GM21526 (cell line): ENCODE data around the gene TNFSF13.

Experiments
- ATAC-seq: cut with Tn5 transposase; IDR thresholded peaks from one replicate; pipeline ENCODE4 v1.9.1; 2021; ENCODE audit warnings: moderate library complexity; ENCODE audit not compliant: unreplicated experiment, low FRiP score

Gene TNFSF13

DNA sequence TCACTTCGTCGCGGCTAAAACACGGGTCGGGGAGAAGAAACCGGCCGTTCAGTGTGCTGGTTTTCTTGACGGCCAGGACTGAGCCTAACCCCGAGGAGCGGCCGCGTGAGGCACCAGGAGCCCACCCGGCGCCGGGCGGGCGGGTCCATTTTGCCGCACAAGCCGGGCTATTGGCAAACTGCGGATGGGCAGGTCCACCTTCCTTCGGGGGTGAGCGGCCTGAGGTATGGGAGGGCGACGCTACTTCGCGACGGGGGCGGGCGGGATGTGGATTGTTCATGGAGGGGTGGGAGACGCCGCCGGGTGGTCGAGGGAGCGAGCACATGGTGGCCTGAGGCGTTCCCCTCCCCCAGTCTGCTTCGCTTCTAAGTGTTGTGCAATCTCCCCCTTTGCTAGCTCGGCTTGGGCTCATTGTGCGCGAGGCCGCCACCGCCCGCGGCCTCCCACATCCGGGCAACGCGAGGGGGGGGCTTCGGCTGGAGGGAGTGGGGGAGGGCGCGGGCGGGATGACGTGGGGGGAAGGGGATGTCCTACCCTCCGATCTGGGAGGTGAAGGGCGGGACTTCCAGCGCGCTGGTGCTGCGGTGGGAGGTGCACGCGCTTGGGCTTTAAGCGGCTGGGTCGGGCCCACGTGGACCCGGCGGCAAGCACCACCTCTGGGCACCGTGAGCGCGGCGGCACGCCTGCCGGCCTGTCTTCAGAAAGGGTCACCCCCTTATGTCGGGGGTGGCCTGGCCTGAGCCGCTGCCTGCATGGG lies 15.0 kb downstream of the TNFSF13 start:
- no peak for ATAC-seq

DNA sequence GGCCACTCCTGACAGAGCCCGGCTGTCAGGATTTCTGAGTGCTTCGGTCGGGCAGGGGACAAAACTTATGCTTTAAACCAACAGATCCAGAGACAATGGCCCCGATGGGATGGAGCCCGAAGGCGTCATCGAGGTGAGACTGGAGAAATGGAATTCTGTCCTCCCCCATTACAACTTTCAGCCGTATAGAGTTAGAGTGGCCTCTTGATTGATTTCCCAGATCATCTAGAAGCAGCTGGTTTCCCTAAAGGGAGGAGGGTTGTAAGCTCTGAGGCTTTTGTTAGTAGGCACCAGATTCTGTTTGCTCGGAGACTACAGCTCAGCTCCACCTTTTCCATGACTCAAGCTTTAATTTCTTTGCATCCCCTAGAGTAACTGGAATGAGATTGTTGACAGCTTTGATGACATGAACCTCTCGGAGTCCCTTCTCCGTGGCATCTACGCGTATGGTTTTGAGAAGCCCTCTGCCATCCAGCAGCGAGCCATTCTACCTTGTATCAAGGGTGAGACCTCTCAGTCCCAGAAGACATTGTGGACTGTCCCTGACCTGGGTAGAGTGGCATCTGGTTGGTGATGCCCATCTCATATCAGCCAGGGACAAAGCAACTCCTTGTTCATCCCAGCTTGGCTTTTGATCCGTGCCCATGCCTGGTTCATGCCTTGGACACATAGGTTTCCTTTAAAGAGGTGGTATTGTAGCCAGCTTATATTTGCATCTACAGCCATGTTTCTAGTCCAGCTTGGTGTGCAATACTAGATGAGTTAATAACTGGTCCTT lies 15.8 kb downstream of the TNFSF13 start:
- no peak for ATAC-seq

DNA sequence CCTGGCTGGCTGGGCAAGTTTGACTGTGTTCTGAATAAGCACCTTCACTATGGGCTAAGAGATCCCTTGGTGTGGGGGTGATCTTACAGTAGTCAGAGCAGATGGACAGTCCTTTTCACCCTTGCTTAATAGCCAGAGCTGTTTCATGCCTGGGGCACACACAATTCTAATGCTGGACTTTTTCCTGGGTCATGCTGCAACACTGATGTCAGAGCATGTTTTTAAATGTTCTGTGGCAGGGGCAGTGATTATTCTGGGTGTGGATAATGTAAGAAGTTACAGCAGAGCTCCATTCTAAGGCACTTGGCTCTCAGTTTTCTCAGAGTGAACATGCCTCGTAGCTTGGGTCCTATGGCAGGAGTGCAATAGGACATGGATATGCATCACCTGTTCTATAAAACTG lies 16.9 kb downstream of the TNFSF13 start:
- no peak for ATAC-seq

DNA sequence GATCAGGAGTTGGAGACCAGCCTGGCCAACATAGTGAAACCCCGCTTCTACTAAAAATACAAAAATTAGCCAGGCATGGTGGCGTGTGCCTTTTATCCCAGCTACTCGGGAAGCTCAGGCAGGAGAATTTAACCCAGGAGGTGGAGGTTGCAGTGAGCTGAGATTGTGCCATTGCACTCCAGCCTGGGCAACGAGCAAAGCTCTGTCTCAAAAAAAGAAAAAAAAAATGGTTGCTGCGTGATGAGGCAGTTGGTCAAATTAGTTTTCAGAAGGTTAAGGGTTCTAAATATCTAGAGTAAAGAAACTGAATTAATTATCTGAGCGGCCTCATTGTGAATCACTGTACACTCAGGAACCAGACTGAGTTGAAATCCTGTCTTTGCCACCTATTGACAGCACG lies 17.4 kb downstream of the TNFSF13 start:
- no peak for ATAC-seq

DNA sequence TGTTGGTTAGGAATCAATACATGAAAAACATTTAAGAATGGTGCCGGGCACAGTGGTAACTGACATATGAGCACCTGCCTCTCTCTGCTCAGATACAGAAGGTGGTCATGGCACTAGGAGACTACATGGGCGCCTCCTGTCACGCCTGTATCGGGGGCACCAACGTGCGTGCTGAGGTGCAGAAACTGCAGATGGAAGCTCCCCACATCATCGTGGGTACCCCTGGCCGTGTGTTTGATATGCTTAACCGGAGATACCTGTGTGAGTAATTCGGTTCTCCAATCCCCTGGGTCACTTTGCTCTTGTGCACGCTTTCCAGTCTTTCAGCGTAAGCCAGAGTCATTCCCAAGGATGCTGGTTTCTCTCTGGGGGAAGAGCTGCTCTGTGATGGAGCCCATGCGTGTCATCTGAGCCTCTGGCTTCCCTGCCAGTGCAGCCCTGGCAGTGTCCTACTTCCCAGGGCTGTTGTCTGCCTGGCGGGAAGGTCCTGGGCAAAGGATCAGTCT lies 17.9 kb downstream of the TNFSF13 start:
- no peak for ATAC-seq

DNA sequence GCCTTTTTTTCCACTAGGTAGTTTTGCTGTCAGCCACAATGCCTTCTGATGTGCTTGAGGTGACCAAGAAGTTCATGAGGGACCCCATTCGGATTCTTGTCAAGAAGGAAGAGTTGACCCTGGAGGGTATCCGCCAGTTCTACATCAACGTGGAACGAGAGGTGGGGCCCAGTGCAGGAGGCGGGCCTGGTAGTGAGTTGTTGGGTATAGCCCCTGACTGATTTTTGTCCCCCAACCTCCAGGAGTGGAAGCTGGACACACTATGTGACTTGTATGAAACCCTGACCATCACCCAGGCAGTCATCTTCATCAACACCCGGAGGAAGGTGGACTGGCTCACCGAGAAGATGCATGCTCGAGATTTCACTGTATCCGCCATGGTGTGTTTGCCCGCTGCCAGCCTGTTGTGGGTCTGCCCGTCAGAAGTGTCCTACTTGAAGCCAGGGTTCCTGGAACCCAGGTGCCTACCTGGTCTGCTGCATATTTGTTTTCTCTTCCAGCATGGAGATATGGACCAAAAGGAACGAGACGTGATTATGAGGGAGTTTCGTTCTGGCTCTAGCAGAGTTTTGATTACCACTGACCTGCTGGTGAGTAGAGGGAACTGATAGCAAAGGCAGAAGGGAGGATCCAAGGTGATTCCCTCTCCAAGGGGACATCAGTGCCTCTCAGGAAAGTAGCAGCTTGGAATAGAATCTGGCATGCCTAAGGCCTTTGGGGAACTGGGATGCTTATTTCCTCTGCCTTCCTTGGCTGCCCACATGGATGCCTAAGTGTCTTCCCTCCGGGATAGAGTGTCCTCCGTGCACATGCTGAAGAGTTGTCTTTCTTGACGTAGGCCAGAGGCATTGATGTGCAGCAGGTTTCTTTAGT lies 19.0 kb downstream of the TNFSF13 start:
- ATAC-seq: no peak

DNA sequence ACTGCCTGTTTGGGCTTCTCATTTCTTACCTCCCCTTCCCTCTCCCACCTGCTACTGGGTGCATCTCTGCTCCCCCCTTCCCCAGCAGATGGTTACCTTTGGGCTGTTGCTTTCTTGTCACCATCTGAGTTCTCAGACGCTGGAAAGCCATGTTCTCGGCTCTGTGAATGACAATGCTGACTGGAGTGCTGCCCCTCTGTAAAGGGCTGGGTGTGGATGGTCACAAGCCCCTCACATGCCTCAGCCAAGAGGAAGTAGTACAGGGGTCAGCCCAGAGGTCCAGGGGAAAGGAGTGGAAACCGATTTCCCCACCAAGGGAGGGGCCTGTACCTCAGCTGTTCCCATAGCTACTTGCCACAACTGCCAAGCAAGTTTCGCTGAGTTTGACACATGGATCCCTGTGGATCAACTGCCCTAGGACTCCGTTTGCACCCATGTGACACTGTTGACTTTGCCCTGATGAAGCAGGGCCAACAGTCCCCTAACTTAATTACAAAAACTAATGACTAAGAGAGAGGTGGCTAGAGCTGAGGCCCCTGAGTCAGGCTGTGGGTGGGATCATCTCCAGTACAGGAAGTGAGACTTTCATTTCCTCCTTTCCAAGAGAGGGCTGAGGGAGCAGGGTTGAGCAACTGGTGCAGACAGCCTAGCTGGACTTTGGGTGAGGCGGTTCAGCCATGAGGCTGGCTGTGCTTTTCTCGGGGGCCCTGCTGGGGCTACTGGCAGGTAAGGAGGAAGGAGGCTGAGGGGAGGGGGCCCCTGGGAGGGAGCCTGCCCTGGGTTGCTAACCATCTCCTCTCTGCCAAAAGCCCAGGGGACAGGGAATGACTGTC lies 20.7 kb downstream of the TNFSF13 start, which contains the start of gene CD68:
Gene CD68 (plus strand): TSS at position 638 of the 833 bp plus-strand sequence. CDS start 40 bp downstream, at position 678.
- no peak for ATAC-seq

DNA sequence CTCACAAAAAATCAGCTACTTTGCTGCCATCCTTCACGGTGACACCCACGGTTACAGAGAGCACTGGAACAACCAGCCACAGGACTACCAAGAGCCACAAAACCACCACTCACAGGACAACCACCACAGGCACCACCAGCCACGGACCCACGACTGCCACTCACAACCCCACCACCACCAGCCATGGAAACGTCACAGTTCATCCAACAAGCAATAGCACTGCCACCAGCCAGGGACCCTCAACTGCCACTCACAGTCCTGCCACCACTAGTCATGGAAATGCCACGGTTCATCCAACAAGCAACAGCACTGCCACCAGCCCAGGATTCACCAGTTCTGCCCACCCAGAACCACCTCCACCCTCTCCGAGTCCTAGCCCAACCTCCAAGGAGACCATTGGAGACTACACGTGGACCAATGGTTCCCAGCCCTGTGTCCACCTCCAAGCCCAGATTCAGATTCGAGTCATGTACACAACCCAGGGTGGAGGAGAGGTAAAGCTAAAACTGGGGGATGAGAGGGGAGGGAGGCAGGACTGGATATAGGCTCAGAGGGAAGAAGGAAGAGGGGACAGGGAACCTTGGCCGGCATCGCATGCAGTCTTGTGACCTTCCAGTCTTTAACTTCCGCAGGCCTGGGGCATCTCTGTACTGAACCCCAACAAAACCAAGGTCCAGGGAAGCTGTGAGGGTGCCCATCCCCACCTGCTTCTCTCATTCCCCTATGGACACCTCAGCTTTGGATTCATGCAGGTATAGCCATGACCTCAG lies 21.5 kb downstream of the TNFSF13 start:
- no peak for ATAC-seq

DNA sequence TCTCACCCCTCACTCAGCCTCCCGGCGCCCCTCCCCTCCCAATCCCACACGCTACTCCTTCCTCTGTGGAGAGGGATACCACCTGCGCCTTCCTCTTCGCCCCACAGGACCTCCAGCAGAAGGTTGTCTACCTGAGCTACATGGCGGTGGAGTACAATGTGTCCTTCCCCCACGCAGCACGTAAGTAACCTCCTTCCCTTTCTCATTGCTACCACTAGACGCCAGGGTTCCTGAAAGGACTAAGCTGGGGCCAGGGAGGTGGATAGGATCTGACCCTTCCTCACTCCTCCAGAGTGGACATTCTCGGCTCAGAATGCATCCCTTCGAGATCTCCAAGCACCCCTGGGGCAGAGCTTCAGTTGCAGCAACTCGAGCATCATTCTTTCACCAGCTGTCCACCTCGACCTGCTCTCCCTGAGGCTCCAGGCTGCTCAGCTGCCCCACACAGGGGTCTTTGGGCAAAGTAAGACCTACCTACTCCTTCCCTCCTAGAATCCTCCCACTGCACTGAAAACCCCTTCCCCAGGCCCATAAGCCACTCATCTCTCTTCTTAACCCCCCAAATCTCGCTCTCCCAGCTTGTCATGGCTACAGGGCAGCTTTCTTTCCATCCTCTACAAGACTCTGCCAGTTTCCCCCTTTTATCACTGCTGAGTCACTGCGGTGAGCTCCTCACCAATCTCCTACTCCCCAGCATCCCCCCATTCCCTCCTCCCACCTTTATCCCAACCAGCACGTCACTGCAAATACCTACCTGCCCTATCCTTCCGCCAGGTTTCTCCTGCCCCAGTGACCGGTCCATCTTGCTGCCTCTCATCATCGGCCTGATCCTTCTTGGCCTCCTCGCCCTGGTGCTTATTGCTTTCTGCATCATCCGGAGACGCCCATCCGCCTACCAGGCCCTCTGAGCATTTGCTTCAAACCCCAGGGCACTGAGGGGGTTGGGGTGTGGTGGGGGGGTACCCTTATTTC lies 22.3 kb downstream of the TNFSF13 start:
- ATAC-seq: no peak

DNA sequence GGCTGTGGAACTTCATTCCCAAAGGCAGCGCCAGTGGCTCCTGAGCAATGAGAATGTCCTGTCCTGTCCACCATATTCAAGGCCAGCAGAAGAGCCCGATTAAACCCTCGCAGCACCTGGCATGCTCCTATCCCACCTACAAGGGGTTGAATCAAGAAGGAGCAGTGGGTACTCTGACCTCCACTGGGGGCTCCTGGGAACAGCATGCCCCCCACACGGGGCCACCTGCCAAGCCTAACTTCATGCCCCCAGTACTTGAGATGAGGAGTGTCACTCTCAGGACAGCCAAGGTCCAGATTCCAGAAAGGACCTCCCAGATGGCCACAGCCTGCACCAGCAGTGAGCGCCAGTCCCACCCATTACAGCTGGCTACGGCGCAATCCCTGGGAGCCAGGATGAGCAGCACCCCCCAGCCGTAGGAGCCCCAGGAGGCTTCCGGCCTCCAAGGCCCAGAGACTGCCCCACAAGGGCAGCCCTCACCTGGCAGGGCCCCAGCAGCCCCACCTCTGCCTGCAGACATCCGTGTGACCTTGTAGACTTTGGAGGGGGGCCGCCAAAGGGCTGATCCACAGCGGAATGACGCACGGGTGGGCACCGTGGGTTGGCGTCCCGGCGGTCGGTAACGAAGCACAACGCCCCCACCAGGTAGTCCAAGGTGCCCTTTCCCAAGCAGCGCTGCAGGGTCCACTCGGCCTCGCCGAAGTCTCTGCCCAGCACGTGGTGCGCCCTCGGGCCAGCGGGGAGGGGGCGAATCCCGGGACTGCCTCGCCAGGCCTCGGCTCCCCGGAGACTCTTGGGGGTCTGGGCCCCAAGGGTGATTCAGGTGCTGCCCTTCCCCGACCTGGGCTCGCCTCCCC lies 24.1 kb downstream of the TNFSF13 start:
- ATAC-seq: no peak

DNA sequence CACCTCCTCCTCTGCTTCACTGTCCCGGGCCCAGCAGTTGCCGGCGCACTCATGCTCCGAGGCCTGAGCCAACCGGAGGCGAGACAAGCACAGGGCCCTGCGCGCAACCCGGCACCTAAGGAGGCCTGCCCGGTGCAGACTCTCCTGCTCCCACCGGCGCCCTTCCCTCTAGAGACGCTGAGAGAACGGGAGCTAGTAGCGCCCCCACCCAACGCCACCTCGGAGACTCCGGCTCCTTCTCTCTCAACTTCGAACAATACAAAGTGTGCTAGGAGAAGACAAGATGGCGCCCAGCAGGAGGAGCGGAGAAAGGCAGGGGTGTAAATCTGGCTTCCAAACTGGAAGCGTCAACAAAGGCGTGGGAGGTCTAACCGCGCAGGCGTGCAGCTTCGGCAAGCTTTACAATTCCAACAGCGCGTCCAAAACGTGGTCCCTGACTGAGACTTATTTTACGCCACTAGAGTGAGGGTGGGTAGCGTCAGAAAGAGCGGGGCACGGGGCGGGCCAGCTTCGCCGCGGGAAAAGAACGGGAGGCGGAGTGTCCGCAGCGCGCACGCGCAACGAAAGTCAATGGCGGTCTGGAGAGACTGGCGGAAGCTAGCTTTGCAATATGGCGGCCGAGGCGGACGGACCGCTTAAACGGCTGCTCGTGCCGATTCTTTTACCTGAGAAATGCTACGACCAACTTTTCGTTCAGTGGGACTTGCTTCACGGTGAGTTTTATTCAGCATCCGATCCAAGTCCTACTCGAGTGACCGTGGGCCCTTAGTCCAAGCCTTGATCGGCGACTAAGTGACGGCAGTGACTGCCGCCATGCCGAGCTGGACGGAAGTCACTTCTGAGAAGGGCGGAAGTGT lies 24.9 kb downstream of the TNFSF13 start, which contains the start of gene MPDU1:
Gene MPDU1 (plus strand): TSS at position 600 of the 857 bp plus-strand sequence. CDS start 11 bp downstream, at position 611.
- peak; percentile 46 for ATAC-seq

DNA sequence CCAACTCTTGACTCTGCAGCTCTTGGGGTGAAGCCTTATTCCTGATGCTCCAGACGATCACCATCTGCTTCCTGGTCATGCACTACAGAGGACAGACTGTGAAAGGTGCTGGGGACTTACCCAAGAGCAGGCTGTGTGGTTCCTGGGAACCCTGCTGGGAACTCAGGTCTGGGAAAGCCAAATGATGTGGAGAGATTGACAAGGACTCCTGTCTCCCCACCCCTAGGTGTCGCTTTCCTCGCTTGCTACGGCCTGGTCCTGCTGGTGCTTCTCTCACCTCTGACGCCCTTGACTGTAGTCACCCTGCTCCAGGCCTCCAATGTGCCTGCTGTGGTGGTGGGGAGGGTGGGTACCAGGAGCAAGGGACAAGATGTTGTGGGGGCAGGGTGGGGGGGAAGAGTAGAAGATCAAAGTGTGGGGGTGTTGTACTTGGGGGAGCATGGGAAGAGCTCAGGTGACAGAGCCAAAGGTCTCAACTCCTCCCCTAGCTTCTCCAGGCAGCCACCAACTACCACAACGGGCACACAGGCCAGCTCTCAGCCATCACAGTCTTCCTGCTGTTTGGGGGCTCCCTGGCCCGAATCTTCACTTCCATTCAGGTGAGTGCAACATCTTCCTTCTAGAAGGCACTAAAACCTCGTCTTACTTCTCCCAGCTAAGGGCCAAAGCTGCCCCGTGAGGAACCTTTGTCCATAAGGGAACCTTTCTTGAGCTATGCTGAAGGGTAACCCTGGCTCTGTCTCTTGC lies 28.3 kb downstream of the TNFSF13 start:
- ATAC-seq: no peak

DNA sequence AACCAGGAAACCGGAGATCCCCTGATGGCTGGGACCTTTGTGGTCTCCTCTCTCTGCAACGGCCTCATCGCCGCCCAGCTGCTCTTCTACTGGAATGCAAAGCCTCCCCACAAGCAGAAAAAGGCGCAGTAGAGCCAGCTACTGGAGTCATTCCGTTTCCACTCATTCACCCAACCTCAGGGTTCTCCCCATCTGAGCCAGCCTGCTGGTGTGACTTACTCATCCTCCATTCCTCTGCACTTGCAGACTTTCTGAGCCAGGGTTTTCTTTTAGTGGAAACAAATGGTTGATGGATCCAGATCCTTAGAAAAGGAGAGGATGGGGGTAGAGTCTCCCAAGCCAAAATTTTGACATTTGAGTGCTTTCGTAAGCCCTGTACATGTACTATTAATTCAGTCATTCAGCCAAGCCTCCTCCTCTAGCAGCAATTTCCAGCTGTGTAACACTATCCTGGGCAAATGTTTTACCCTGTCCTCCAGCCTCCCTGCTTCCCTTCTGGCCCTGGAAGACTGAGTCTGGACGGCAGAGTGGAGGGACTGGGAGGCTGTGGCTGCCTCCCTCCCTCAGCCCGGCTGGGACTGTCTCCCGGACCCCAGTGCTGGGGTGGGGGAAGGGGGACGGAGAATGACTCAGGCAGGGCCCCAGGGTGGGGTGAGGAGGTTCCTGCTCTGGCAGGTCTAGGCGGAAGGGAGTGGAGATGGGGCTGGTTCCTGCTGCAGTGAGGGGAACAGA lies 29.0 kb downstream of the TNFSF13 start:
- ATAC-seq: no peak

DNA sequence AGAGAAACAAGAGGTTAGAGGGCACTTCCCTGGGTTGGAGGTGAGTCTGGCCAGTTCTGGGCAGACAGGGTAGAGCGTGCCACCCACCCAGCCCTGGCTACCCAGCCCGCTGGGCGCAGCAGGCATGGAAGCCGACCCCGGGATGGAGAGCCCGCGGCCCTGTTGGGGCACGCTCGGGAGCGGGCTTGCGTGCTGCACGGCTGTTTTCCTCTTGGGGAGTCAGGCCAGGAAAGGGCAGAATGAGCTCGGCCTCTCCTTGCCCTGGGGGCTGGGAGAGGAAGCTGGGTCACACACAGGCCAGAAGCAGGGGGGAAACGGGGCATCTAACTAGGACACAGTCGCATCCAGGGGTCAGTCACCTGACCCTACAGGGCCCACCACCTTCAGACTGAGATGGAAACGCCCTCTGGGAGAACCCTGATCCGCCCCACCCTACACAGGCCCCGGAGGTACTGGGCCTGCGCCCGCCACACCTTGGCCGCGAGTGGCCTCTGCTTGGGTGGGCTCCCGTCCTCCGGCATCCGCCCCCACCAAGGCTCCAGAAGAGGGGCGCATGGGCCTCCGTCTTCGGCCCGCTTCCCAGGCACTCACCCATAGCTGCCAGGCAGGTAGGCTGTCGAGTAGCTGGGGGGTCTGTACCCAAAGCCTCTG lies 30.1 kb downstream of the TNFSF13 start:
- ATAC-seq: no peak
